Activated effector memory CD4-positive, alpha-beta T cell treated with Interleukin-2 at 50 U/mL for 16 hours (primary cell): ENCODE results near the gene GRM7.

ENCODE experiments used
- DNase-seq: peaks from one replicate; pipeline ENCODE4 v3.0.0-alpha.2; 2020

The GRM7 gene

GRCh38 chr3:7322957-7323669 is 462.2 kb downstream of the GRM7 start:
- no peak for DNase-seq

GRCh38 chr3:7328339-7328738 is 467.4 kb downstream of the GRM7 start:
- no peak for DNase-seq

GRCh38 chr3:7332696-7333095 is 471.8 kb downstream of the GRM7 start:
- no peak for DNase-seq

- DNase-seq: no peak
Measured at GRCh38 chr3:7333125-7333524, 472.2 kb downstream of the GRM7 start.

- no peak for DNase-seq
Measured at GRCh38 chr3:7340795-7341194, 479.9 kb downstream of the GRM7 start.

GRCh38 chr3:7346364-7346763 is 485.4 kb downstream of the GRM7 start:
- DNase-seq: no peak

- no peak for DNase-seq
Measured at GRCh38 chr3:7357101-7357500, 496.2 kb downstream of the GRM7 start.

- DNase-seq: no peak
Measured at GRCh38 chr3:7367968-7368367, 507.1 kb downstream of the GRM7 start.

- no peak for DNase-seq
Measured at GRCh38 chr3:7368597-7368996, 507.7 kb downstream of the GRM7 start.

GRCh38 chr3:7371693-7372572 is 511.0 kb downstream of the GRM7 start:
- no peak for DNase-seq

GRCh38 chr3:7377103-7377502 is 516.2 kb downstream of the GRM7 start:
- DNase-seq: no peak

GRCh38 chr3:7381741-7382140 is 520.8 kb downstream of the GRM7 start:
- no peak for DNase-seq

GRCh38 chr3:7382293-7383010 is 521.5 kb downstream of the GRM7 start:
- no peak for DNase-seq

GRCh38 chr3:7385635-7386034 is 524.7 kb downstream of the GRM7 start:
- DNase-seq: no peak

GRCh38 chr3:7388026-7388425 is 527.1 kb downstream of the GRM7 start:
- DNase-seq: no peak

- no peak for DNase-seq
Measured at GRCh38 chr3:7392206-7392605, 531.3 kb downstream of the GRM7 start.

- no peak for DNase-seq
Measured at GRCh38 chr3:7393944-7394605, 533.2 kb downstream of the GRM7 start.

- DNase-seq: no peak
Measured at GRCh38 chr3:7396534-7396933, 535.6 kb downstream of the GRM7 start.

- no peak for DNase-seq
Measured at GRCh38 chr3:7397097-7397496, 536.2 kb downstream of the GRM7 start.

GRCh38 chr3:7400360-7400759 is 539.4 kb downstream of the GRM7 start:
- no peak for DNase-seq

GRCh38 chr3:7401418-7401817 is 540.5 kb downstream of the GRM7 start:
- no peak for DNase-seq

- no peak for DNase-seq
Measured at GRCh38 chr3:7407107-7407506, 546.2 kb downstream of the GRM7 start.

- no peak for DNase-seq
Measured at GRCh38 chr3:7410782-7411181, 549.9 kb downstream of the GRM7 start.
